Measurements from ENCODE around the gene ANKLE1.

GRCh38 chr19:17296976-17297375 is 15.3 kb downstream of the ANKLE1 start:
- TF ChIP-seq CTCF (conservative IDR thresholded peaks at IDR 0.05 in 1 of 2, IDR thresholded peaks at IDR 0.05 in 1 of 2; ENCODE audit: extremely low read depth in 1 of 2, insufficient read depth in 1 of 2, low read depth in 1 of 2, low read length in 2 of 2) (no peak), EZH2 (IDR thresholded peaks at IDR 0.05; ENCODE audit: borderline replicate concordance, low read length) (no peak)

All from mammary epithelial cell (primary cell).